Testis (tissue), 2 donors: ENCODE data around the gene ALDH2.

Experiments used
- CTCF ChIP-seq, 3 experiments: fragments of 450-650 bp in 2 of 3; fragments of 200-600 bp in 1 of 3; sonication (generic) in 1 of 3; IDR thresholded peaks; one replicate each; pipeline ENCODE4 v1.5.1; 2016 to 2019; ENCODE audit warnings: antibody characterized with exemption in 3 of 3, mild to moderate bottlenecking in 2 of 3, moderate library complexity in 1 of 3
- POLR2A ChIP-seq: fragments of 450-650 bp; IDR thresholded peaks from one replicate; pipeline ENCODE4 v1.6.1; 2017; ENCODE audit warnings: antibody characterized with exemption, mild to moderate bottlenecking, moderate library complexity

- TF ChIP-seq CTCF (IDR thresholded peaks at IDR 0.05): no peak
- no peak for TF ChIP-seq POLR2A
Observed at GRCh38 chr12:111768159-111768895, 1.6 kb downstream of the ALDH2 start.
